Measurements from ENCODE around the gene COL9A3. TPM values are rescaled to one million over a fixed set of nuclear protein-coding genes. Genes with fewer than 3 reads are reported as not detected.

Gene COL9A3
- 0.32 and 0.69 TPM in 2 replicates for total RNA-seq

GRCh38 chr20:62816884-62817873 is at the start of gene COL9A3:
Gene COL9A3 (plus strand): TSS chr20:62817050. CDS start chr20:62817065, 15 bp downstream.

GRCh38 chr20:62804627-62805154 is 12.2 kb upstream of the COL9A3 start, which contains the start of gene OGFR:
Gene OGFR (plus strand): TSS chr20:62804835. CDS start chr20:62804860, 25 bp downstream.

GRCh38 chr20:62861726-62862336 is 45.0 kb downstream of the COL9A3 start, which contains the start of gene TCFL5:
Gene TCFL5 (minus strand): TSS chr20:62861822. CDS start chr20:62861670, 152 bp downstream.

Other genes with a start within 250 kb of the COL9A3 start
- gene SLCO4A1, start 174.5 kb upstream of the COL9A3 start, total RNA-seq, result 4.0 and 5.0 TPM in 2 replicates
- gene NTSR1, start 108.2 kb upstream of the COL9A3 start, total RNA-seq, result under 0.01 TPM in 1 of 2 replicates, not detected in the other
- gene MRGBP, start 20.6 kb upstream of the COL9A3 start, total RNA-seq, result 11.8 and 17.5 TPM in 2 replicates
- gene OGFR, start 12.2 kb upstream of the COL9A3 start, total RNA-seq, result 33.0 and 40.8 TPM in 2 replicates
- 10.2 and 11.7 TPM in 2 replicates for gene TCFL5, start 44.8 kb downstream of the COL9A3 start, total RNA-seq
- gene DIDO1, start 109.5 kb downstream of the COL9A3 start, total RNA-seq, result 21.5 and 50.9 TPM in 2 replicates
- gene GID8, start 121.1 kb downstream of the COL9A3 start, total RNA-seq, result 29.8 and 37.3 TPM in 2 replicates
- 6.9 and 7.3 TPM in 2 replicates for gene SLC17A9, start 135.7 kb downstream of the COL9A3 start, total RNA-seq
- not detected in 2 replicates for gene BHLHE23, start 189.9 kb downstream of the COL9A3 start, total RNA-seq

Data from bladder microvascular endothelial cell (primary cell).